GM19025 (cell line): ENCODE measurements around the gene CMTM4.

Experiments
- ATAC-seq: cut with Tn5 transposase; IDR thresholded peaks from one replicate; pipeline ENCODE4 v1.9.1; 2021; ENCODE audit warnings: mild to moderate bottlenecking, low read depth, moderate library complexity; ENCODE audit not compliant: unreplicated experiment

CMTM4 gene

GRCh38 chr16:66696669-66697630, at the start of gene CMTM4:
Gene CMTM4 (minus strand): TSS chr16:66696743. CDS start chr16:66696525, 218 bp downstream.
- ATAC-seq, result peak; percentile 92

GRCh38 chr16:66746048-66746447, 49.5 kb upstream of the CMTM4 start:
- no peak for ATAC-seq

GRCh38 chr16:66741950-66742808, 45.6 kb upstream of the CMTM4 start:
- ATAC-seq, result no peak

- ATAC-seq, result no peak
These were observed 44.8 kb upstream of the CMTM4 start for GRCh38 chr16:66741169-66741900.

DNA sequence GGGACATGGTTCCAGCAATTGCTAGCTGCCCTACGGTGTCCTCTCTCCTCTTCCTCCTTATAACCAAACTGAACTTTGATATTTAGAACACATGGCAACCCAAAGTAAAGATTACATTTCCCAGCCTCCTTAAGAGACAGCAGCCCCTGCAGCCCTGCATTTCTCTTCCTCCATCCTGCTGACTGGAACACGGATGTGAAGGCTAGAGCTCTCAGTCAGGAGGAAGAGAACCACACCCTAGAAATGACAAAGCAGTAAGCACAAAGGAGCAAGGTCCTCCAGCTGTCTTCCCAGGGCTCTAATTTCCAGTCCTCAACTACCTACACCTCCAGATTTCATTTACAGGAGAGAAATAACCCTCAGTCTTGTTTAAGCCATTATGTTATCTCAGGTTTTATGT, 44.0 kb upstream of the CMTM4 start:
- no peak for ATAC-seq

DNA sequence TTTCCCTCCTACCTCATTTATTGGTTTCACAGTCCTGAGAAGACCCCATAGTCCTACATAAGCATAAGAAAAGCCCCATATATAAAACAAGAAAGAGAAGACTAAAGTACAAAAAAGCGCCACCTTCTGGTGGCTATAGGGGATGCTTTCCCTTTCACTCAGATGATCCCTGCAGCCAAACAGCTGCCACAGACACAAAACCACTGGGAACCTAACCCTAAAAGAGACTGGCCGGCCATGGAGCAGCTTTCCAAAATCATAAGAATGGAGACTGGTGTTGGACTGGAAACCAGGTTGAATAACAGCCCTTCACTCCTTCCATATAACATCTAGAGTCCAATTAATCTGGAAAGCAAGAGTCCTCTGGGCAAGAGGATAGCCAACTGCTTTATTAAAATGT, 43.5 kb upstream of the CMTM4 start:
- no peak for ATAC-seq

DNA sequence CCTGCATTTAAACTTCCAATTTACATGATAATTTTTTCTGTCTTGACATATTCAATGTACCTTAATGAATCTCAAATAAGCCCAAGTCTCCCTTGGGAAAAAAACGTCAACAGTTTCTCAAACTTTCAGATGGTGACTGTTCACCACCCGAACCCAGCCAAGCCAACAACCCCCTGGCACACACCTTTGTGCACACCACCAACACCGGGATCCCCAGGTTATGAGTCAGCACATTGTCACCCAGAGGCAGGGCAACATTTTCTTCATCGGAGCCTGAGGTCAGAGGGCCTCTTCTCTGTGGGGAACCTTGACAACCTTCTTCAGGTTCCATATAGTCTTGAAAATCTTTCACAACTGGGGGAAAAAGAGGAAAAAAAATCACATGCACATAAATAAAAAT, 39.3 kb upstream of the CMTM4 start:
- ATAC-seq, result no peak

DNA sequence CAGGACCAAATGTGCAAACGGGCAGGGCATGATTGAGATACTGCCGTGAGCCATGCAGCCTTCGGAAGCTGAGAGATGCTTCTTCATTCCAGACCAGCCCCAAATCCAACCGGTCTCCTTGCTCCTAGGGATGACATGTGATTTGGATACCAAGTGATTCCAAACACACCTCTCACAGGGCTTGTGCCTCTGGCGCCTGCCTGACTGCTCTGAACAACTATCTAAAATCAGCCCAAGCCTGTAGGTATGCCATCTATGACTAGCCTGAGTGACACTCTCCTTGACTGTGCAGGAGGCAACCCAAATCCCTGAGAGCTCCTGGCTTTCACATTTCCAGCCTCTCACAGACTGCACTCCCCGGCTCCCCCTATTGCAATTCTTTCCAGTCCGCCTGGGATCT, 34.6 kb upstream of the CMTM4 start:
- no peak for ATAC-seq

- ATAC-seq, result no peak
These were observed 32.3 kb upstream of the CMTM4 start for GRCh38 chr16:66728804-66729203.

DNA sequence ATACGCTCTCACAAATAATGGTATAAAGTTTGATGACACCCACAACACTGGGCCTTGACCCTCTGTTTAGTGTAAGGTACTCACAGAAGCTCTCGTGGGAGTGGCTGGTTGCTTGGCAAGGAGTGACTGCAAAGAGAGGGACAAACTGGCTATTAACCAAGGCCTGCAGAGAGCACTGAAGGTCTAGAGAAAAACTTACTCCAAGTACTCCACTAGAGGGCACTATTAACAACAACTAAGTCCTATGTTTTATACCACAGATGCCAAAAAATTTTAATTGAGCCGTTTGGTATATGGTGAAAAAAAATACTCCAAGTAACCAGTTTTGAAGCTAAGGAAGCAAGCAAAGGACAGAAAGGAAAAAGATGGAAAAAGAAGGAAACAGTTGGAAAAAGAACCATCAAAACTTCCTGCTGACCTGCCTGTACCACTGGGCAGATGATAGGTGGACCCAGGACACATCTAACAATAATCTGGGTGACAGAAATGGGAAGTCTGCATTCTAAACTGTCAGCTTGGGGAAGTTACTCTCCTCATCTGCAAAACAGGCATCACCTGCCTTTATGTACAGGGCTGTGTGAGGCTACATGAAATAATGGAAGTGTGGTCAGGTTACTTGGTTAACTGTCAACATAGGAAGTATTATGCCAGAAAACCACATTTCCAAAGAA, 31.7 kb upstream of the CMTM4 start:
- ATAC-seq, result no peak

GRCh38 chr16:66720766-66721165, 24.2 kb upstream of the CMTM4 start:
- ATAC-seq, result no peak

DNA sequence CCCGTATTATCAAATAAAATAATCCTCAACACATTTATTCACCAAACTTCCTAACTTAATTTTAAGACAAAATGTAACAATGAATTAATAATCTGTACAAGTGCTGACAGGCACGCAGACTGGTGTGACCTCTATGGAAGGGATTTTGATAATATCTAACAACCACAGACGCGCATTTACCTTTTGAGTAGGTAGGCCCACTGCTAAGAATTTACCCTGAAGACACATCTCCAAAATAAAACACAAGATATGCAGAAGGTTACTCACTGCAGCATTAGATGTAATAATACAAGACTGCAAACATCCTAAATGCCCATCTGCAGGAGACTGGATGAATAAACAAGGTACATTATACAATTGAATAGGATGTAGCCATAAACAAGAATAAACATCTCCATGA, 22.7 kb upstream of the CMTM4 start:
- ATAC-seq, result no peak

GRCh38 chr16:66717776-66718175, 21.2 kb upstream of the CMTM4 start:
- no peak for ATAC-seq

DNA sequence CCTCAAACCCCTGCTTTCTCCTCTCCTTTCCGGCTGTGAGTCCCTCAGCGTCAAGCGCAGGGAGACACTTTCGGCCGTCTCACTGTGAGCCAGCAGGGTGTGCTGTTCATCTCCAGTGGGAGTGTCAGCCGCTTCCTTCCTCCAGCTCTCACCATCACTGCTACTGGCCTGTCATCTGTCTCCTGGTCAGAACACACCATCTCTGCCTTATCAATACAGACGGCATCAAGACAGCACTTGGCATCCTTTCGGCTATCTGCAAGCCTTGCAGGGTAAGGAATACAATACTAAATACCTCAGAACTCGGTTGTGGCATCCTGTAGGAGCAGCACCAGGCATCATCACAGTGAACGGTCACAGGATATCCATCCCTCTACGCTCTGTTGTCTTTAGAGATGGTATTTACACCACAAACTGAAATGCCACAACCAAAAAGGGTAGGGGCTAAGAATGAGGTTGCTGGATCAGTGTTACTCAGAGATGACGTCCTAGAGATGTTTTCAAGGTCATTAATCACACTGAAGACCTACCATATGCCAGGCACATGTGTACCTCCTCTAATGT, 20.7 kb upstream of the CMTM4 start:
- no peak for ATAC-seq

- no peak for ATAC-seq
These were observed 18.2 kb upstream of the CMTM4 start for GRCh38 chr16:66714654-66715307.

- ATAC-seq, result no peak
These were observed 17.5 kb upstream of the CMTM4 start for GRCh38 chr16:66714062-66714461.

DNA sequence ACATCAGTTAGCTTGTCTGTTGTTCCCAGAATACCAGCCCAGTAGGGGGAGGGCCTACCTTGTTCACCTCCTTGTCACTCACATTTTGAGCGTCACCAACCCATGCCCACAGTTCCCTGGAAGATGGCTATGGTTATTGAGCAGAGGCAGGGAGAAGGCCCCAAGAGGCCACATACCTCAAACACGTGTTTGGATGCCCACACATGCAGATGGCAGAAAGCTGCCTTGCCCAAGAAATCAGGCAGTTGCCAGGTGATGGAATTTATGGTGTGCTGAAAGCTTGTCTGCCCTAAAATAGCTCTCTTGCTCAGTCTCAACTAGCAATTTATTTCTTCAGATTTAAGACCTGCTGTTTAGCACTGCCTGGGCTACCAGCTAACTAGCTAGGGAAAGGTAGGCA, 16.5 kb upstream of the CMTM4 start:
- ATAC-seq, result no peak

- ATAC-seq, result no peak
These were observed 16.0 kb upstream of the CMTM4 start for GRCh38 chr16:66712512-66712911.

DNA sequence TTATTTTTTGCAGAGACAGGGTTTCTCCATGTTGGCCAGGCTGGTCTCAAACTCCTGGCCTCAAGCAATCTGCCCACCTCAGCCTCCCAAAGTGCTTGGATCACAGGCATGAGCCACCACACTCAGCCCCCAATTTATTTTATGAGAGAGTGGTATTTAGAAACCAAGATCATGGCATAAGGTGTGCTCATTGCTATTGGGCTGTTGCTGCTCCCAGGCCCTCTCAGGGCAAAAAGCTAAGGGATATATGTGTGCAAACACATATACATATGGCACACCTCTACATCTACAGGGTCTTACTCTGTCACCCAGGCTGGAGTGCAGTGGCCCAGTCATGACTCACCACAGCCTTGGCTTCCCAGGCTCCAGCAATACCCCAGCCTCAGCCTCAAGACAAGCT, 15.0 kb upstream of the CMTM4 start:
- no peak for ATAC-seq
